ENCODE results near the gene ELOVL7.

ELOVL7 gene

GRCh38 chr5:60843936-60844905 lies at the start of gene ELOVL7:
ELOVL7 (minus strand) TSS chr5:60844269; CDS start chr5:60787397, 56,872 bp downstream.
- H3K4me3 ChIP-seq (ENCODE audit: low read depth, low read length) = peak within 1 kb of the TSS; percentile 64
- TF ChIP-seq CTCF (IDR thresholded peaks at IDR 0.05; ENCODE audit: low read depth, low read length) = peak; percentile 5; the same call in 1 of the 2 replicates

- no peak for TF ChIP-seq CTCF (IDR thresholded peaks at IDR 0.05; ENCODE audit: low read depth, low read length)
Observed at GRCh38 chr5:60893521-60893920, 49.5 kb upstream of the ELOVL7 start.

GRCh38 chr5:60891667-60892066 lies 47.6 kb upstream of the ELOVL7 start:
- TF ChIP-seq CTCF (IDR thresholded peaks at IDR 0.05; ENCODE audit: low read depth, low read length) = no peak
- H3K4me3 ChIP-seq (ENCODE audit: low read depth, low read length) = no peak overlapping the region

More at GRCh38 chr5:60893521-60893920, 49.5 kb upstream of the ELOVL7 start:
- no peak overlapping the region for H3K4me3 ChIP-seq (ENCODE audit: low read depth, low read length)

- no peak for TF ChIP-seq CTCF (IDR thresholded peaks at IDR 0.05; ENCODE audit: low read depth, low read length)
Observed at GRCh38 chr5:60888359-60889061, 44.4 kb upstream of the ELOVL7 start.

DNA sequence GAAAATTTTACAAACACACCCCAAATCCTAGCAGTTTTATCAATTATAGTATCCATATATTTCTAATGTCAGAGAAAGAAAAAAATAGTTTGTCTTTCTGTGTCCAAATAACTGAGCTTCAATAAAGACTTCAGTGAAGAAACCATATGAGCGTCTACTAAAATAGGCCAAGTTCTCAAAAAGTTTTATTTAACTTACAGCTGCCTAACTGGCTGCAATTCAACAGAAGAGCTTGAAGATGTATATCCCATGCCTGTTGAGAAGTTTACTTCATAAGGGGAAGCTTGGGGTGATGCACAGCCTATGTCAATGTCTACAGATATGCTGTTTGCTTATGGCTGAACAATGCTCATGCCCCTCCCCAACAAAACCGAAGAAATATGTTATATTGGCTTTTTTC lies 43.7 kb upstream of the ELOVL7 start:
- no peak for TF ChIP-seq CTCF (IDR thresholded peaks at IDR 0.05; ENCODE audit: low read depth, low read length)
- H3K4me3 ChIP-seq (ENCODE audit: low read depth, low read length) = no peak overlapping the region

More at GRCh38 chr5:60888359-60889061, 44.4 kb upstream of the ELOVL7 start:
- H3K4me3 ChIP-seq (ENCODE audit: low read depth, low read length) = no peak overlapping the region

DNA sequence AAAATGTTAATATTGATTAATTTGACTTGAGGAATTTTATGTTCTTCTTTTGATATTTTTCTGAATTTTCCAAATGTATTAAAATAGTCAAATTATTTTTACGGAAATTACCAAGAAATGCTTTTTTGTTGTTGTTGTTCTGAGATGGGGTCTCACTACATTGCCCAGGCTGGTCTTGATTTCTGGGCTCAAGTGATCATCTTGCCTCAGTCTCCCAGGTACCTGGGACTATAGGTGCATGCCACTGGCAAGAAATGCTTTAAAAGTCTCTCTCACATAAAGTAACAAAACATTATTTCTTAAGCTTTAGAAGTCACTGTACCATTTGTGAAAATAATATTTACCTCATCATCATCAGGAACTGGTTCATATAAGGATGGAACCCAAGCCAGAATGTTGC lies 43.0 kb upstream of the ELOVL7 start:
- no peak for TF ChIP-seq CTCF (IDR thresholded peaks at IDR 0.05; ENCODE audit: low read depth, low read length)
- no peak overlapping the region for H3K4me3 ChIP-seq (ENCODE audit: low read depth, low read length)

All from WI38 (cell line).